H1 (cell line): Measurements from ENCODE around the gene CLIC1. TPM values are rescaled to one million over a fixed set of nuclear protein-coding genes. Genes with fewer than 3 reads are reported as not detected.

Experiments used
- CTCF ChIA-PET: fragments of 300-600 bp; sonication (Branson Sonifier 250); formaldehyde crosslinking; loops from one replicate; lab custom pipeline; 2021; ENCODE audit not compliant: partially characterized antibody; lab: Charles Lee
- POLR2A ChIA-PET: fragments of 300-600 bp; sonication (Branson Sonifier 250); formaldehyde crosslinking; loops from one replicate; lab custom pipeline; 2021; ENCODE audit warnings: inconsistent platforms; ENCODE audit not compliant: partially characterized antibody; lab: Charles Lee
- DNase-seq, 2 experiments: peaks; one replicate each; pipeline versions ENCODE4 v3.0.0 to v3.0.0-alpha.2; 2010 to 2022; ENCODE audit warnings: low spot score in 2 of 2, low read depth in 1 of 2, mixed read lengths in 1 of 2
- FAIRE-seq: peaks from 2 replicates; lab custom pipeline; 2011; peaks lifted over from hg19 to GRCh38; lab: Jason Lieb, UNC
- H2AFZ ChIP-seq: 2 replicates; pipeline ENCODE4 v1.8.1; 2012; ENCODE audit warnings: low read length, inconsistent platforms
- H2AK5ac ChIP-seq: 2 replicates; pipeline ENCODE4 v1.6.1; 2013; ENCODE audit warnings: low read depth, low read length
- H2BK120ac ChIP-seq: replicated peaks from 2 replicates; pipeline ENCODE3; 2013; ENCODE audit warnings: low read depth, low read length, inconsistent platforms
- H2BK12ac ChIP-seq: 2 replicates; pipeline ENCODE4 v1.6.1; 2013; ENCODE audit warnings: low read depth, low read length
- H2BK15ac ChIP-seq: 2 replicates; pipeline ENCODE4 v1.6.1; 2013; ENCODE audit warnings: low read length
- H2BK20ac ChIP-seq: 2 replicates; pipeline ENCODE4 v1.6.1; 2013; ENCODE audit warnings: low read length
- H2BK5ac ChIP-seq: 2 replicates; pipeline ENCODE4 v1.6.1; 2013; ENCODE audit warnings: low read depth, low read length
- H3K14ac ChIP-seq: 2 replicates; pipeline ENCODE4 v1.6.1; 2013; ENCODE audit warnings: inconsistent platforms; ENCODE audit not compliant: insufficient read length
- H3K18ac ChIP-seq: 2 replicates; pipeline ENCODE4 v1.6.1; 2013; ENCODE audit warnings: low read length; ENCODE audit errors: extremely low read depth
- H3K23ac ChIP-seq: 2 replicates; pipeline ENCODE4 v1.6.1; 2013; ENCODE audit warnings: inconsistent platforms; ENCODE audit not compliant: insufficient read length
- H3K23me2 ChIP-seq: 2 replicates; pipeline ENCODE4 v1.6.1; 2013; ENCODE audit warnings: low read depth, low read length
- H3K27ac ChIP-seq: 2 replicates; pipeline ENCODE4 v1.6.1; 2011; ENCODE audit warnings: low read depth, low read length, inconsistent platforms
- H3K27me3 ChIP-seq, 4 experiments: replicated peaks in 1 of 4; 1 replicate in 1 of 4; 2 replicates in 3 of 4; pipeline versions ENCODE4 v1.6.1 to v1.8.1; 2011 to 2013; ENCODE audit warnings: low read length in 3 of 4, mild to moderate bottlenecking in 3 of 4, inconsistent platforms in 2 of 4, mixed read lengths in 2 of 4, moderate library complexity in 1 of 4; ENCODE audit not compliant: control insufficient read depth in 3 of 4, insufficient read depth in 3 of 4; ENCODE audit errors: extremely low read depth in 1 of 4
- H3K36me3 ChIP-seq, 4 experiments: 2 replicates each; pipeline versions ENCODE4 v1.6.1 to v1.8.1; 2011 to 2013; ENCODE audit warnings: mild to moderate bottlenecking in 4 of 4, low read length in 3 of 4, moderate library complexity in 2 of 4, control low read depth in 1 of 4, inconsistent platforms in 1 of 4; ENCODE audit not compliant: insufficient read depth in 4 of 4, control insufficient read depth in 2 of 4
- H3K4ac ChIP-seq: replicated peaks from 2 replicates; pipeline ENCODE3; 2013; ENCODE audit warnings: low read length, low read depth, mixed read lengths, inconsistent platforms; ENCODE audit not compliant: insufficient read length
- H3K4me1 ChIP-seq, 4 experiments: replicated peaks in 1 of 4; 1 replicate in 1 of 4; 2 replicates in 3 of 4; pipeline versions ENCODE4 v1.6.1 to v1.8.1; 2011 to 2013; ENCODE audit warnings: low read length in 3 of 4, inconsistent platforms in 2 of 4, mixed read lengths in 1 of 4; ENCODE audit not compliant: insufficient read depth in 4 of 4, control insufficient read depth in 3 of 4
- H3K4me2 ChIP-seq, 2 experiments: 2 replicates each; pipeline versions ENCODE4 v1.6.1 to v1.8.1; 2011 to 2013; ENCODE audit warnings: low read depth in 2 of 2, low read length in 2 of 2, control low read depth in 1 of 2, inconsistent platforms in 1 of 2, mild to moderate bottlenecking in 1 of 2; ENCODE audit not compliant: insufficient read depth in 1 of 2
- H3K4me3 ChIP-seq, 4 experiments: fragments of 200-600, 300-600 bp in 1 of 4; sonication (generic), shearing (Covaris generic), sonication (Bioruptor Twin) in 1 of 4; 2 replicates each; pipeline versions ENCODE4 v1.5.1 to v1.8.1; 2011 to 2016; ENCODE audit warnings: low read length in 4 of 4, low read depth in 3 of 4, control low read depth in 2 of 4, inconsistent platforms in 2 of 4, mild to moderate bottlenecking in 2 of 4, mixed read lengths in 1 of 4, moderate library complexity in 1 of 4; ENCODE audit not compliant: insufficient read depth in 2 of 4; ENCODE audit errors: extremely low read depth in 1 of 4
- H3K56ac ChIP-seq: replicated peaks from 2 replicates; pipeline ENCODE3; 2013; ENCODE audit warnings: low read depth, mild to moderate bottlenecking, mixed read lengths, low read length, inconsistent platforms; ENCODE audit not compliant: insufficient read length
- H3K79me1 ChIP-seq: 2 replicates; pipeline ENCODE4 v1.6.1; 2013; ENCODE audit warnings: low read depth, low read length, control low read depth
- H3K79me2 ChIP-seq, 2 experiments: 2 replicates each; pipeline versions ENCODE4 v1.6.1 to v1.8.1; 2012 to 2013; ENCODE audit warnings: low read length in 2 of 2, mild to moderate bottlenecking in 2 of 2, inconsistent platforms in 1 of 2; ENCODE audit not compliant: insufficient read depth in 2 of 2, control insufficient read depth in 1 of 2
- H3K9ac ChIP-seq, 4 experiments: replicated peaks in 1 of 4; 1 replicate in 1 of 4; 2 replicates in 3 of 4; pipeline versions ENCODE4 v1.6.1 to v1.8.1; 2011 to 2013; ENCODE audit warnings: low read depth in 3 of 4, low read length in 3 of 4, control low read depth in 2 of 4, mild to moderate bottlenecking in 2 of 4, moderate library complexity in 2 of 4, inconsistent platforms in 1 of 4; ENCODE audit errors: extremely low read depth in 1 of 4
- H3K9me3 ChIP-seq, 2 experiments: 2 replicates each; pipeline versions ENCODE4 v1.6.1 to v1.8.1; 2012 to 2013; ENCODE audit warnings: mild to moderate bottlenecking in 2 of 2, moderate library complexity in 2 of 2, control low read depth in 1 of 2, inconsistent platforms in 1 of 2, low read depth in 1 of 2, low read length in 1 of 2, mixed read lengths in 1 of 2; ENCODE audit not compliant: insufficient read depth in 2 of 2
- H4K20me1 ChIP-seq, 2 experiments: replicated peaks in 1 of 2; 2 replicates each; pipeline versions ENCODE3 to v1.8.1; 2011 to 2013; ENCODE audit warnings: inconsistent platforms in 2 of 2, low read length in 2 of 2, mild to moderate bottlenecking in 1 of 2; ENCODE audit not compliant: insufficient read depth in 2 of 2, control insufficient read depth in 1 of 2
- H4K5ac ChIP-seq: 2 replicates; pipeline ENCODE4 v1.6.1; 2013; ENCODE audit warnings: low read length, low read depth, mixed read lengths, inconsistent platforms; ENCODE audit not compliant: insufficient read length
- H4K8ac ChIP-seq: 2 replicates; pipeline ENCODE4 v1.8.0; 2013; ENCODE audit warnings: mild to moderate bottlenecking, moderate library complexity, low read length, inconsistent platforms; ENCODE audit not compliant: insufficient read depth; ENCODE audit errors: extremely low read depth
- H4K91ac ChIP-seq: replicated peaks from 2 replicates; pipeline ENCODE3; 2013; ENCODE audit warnings: low read length, mixed read lengths, inconsistent platforms; ENCODE audit not compliant: insufficient read length
- CHD2 ChIP-seq: IDR thresholded peaks from 2 replicates; pipeline ENCODE4 v1.6.1; 2012; ENCODE audit warnings: low read length, improper control_type of control experiment
- SP2 ChIP-seq: IDR thresholded peaks from 2 replicates; pipeline ENCODE4 v1.6.1; 2012; ENCODE audit warnings: mild to moderate bottlenecking, low read length, inconsistent platforms
- TBP ChIP-seq: IDR thresholded peaks from 2 replicates; pipeline ENCODE4 v1.6.1; 2011; ENCODE audit warnings: low read depth, low read length, improper control_type of control experiment
- WGBS, 2 experiments: shearing (Covaris generic) in 1 of 2; methylation state at CpG; one replicate each; pipeline versions ENCODE4 v1.1.6 to v1.1.7; 2013 to 2015; ENCODE audit warnings: low lambda C conversion rate in 2 of 2, mixed read lengths in 2 of 2, inconsistent platforms in 1 of 2, low coverage in 1 of 2, missing lambda C conversion rate in 1 of 2; ENCODE audit not compliant: insufficient replicate concordance in 2 of 2, insufficient coverage in 1 of 2, insufficient read length in 1 of 2; ENCODE audit errors: extremely low coverage in 1 of 2, missing lambda C conversion rate in 1 of 2; 5-methylcytosine and 5-hydroxymethylcytosine counted together
- polyA plus RNA-seq, 7 experiments: library from polyadenylated mRNA; depleted of rRNA in 3 of 7; stranded (reverse) in 5 of 7; unstranded in 2 of 7; fragments of >200 nt in 5 of 7; fragments of 200-250 nt in 2 of 7; gene quantifications; 1 replicate in 5 of 7; 2 replicates in 1 of 7; 4 replicates in 1 of 7; pipeline versions ENCODE4 v1.2.1 to v1.2.3, GENCODE V29; 2011 to 2013; ENCODE audit warnings: missing spikeins in 2 of 7, mixed read lengths in 2 of 7
- total RNA-seq: library from RNA; stranded (reverse); fragmentation: NEBNext Ultra II Directional; extraction: Animal tissue kit (Norgen Biotek cat#: 25700); gene quantifications from 2 replicates; pipeline ENCODE4 v1.2.1, GENCODE V29; 2021

Gene CLIC1
- total and polyA plus RNA-seq, 2 of the 8 experiments (the other 6 are each of a cell fraction or from before 2014, with no cell fraction given) = 250 to 277 TPM

DNA sequence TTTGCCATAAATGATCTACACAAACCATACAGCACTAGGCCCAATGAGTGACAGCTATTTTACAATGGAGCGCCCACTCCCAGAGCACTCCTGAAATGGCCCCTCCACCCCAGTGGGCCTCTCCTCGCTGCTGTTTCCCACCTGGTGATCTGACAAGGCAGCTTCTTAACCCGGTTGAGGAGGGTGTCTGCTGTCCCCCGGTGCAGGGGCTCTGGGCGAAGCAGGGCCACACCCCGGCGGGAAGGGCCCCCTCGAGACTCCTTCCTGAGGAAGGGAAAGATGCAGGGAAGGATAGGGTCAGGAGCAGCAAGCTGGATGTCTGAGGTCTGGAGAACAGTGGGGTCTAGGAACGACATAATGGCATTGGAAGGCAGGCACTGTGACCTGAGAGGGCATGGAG is 43.4 kb downstream of the CLIC1 start:
- DNase-seq (no peak), FAIRE-seq (no peak)
- Histone ChIP-seq H3K79me2 (no peaks in the 10 kb centered on the region), H3K14ac (no peak overlapping the region), H3K4me1 (peaks cover 0 to 1% (median 0%) of the 10 kb centered on the region in 4 experiments; a peak in 2 of 7 replicates), H2BK5ac (no peak overlapping the region), H3K4me2 (no peak overlapping the region), H2BK12ac (no peak overlapping the region), H3K9ac (no peak overlapping the region), H2BK20ac (no peak overlapping the region), H3K18ac (no peak overlapping the region), H3K56ac (no peak overlapping the region), H2BK15ac (no peak overlapping the region), H4K5ac (no peak overlapping the region), H2AFZ (no peak overlapping the region), H3K36me3 (peaks cover 6 to 23% (median 17%) of the 10 kb centered on the region in 4 experiments; a peak in 5 of 8 replicates), H3K23ac (no peak overlapping the region), H3K27me3 (no peaks in the 10 kb centered on the region), H4K20me1 (no peaks in the 10 kb centered on the region), H4K8ac (no peak overlapping the region), H3K9me3 (no peaks in the 10 kb centered on the region), H4K91ac (no peak overlapping the region), H3K4ac (no peak overlapping the region), H2BK120ac (no peak overlapping the region), H3K23me2 (no peaks in the 10 kb centered on the region), H3K4me3 (no peak overlapping the region), H3K79me1 (no peaks in the 10 kb centered on the region), H3K27ac (peak overlapping the region; percentile 15; the same call in 1 of the 2 replicates), H2AK5ac (no peak overlapping the region)
- ChIA-PET POLR2A (interaction anchor here (0.9 to 6.6 kb wide), 11 partner anchors 9 to 204 kb away, joined by 3 to 33 read pairs (median 4); partner anchors contain the start of genes ABHD16A, ATP6V1G2, BAG6 and EHMT2), CTCF (interaction anchor here (0.6 to 5.8 kb wide), 13 partner anchors 12 to 103 kb away, joined by 3 to 26 read pairs (median 3); partner anchors contain the start of genes GPANK1, LY6G5B, LY6G5C and VARS1)
- 90% methylated on average over 9 of the region's 9 CpGs; no CpG with 5 or more reads in 1 of the 2 experiments for WGBS, 2 experiments
- TF ChIP-seq CHD2 (no peak), SP2 (no peak), TBP (no peak)
